ENCODE results near the gene PLCH2. TPM values are rescaled to one million over a fixed set of nuclear protein-coding genes. Genes with fewer than 3 reads are reported as not detected.

PLCH2 gene
- total and polyA plus RNA-seq, 4 donors: 2.1 to 7.9 (median 3.4) TPM

DNA sequence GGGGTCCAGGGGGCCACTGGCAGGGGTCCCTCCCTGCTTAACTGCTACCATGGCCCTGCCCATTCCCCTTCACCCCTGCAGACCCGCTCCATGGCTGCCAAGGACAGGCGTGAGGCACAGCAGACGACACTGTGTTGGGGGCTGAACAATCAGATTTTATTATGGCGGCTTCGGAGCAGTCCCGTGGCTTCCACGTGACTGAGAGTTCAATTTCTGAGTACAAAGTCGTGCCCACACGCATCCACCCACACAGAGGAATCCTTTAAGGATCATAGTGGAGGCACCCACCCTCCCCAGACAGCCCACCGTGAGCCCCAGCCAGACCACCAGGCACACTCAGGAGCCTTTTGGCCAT, 52.5 kb downstream of the PLCH2 start:
- Histone ChIP-seq H3K27me3 (ENCODE audit: control insufficient read depth in 3 of 3, insufficient read depth in 3 of 3, low read length in 2 of 3) (peaks cover 0 to 45% (median 24%) of the 10 kb centered on the region in 3 donors), H3K27ac (ENCODE audit: low read depth in 1 of 2, low read length in 1 of 2) (no peak overlapping the region), H3K4me1 (ENCODE audit: control insufficient read depth in 5 of 5, insufficient read depth in 5 of 5, low read length in 5 of 5) (peaks cover 10 to 35% (median 21%) of the 10 kb centered on the region in 5 donors), H3K9ac (ENCODE audit: insufficient read depth in 1 of 2, low read length in 2 of 2) (no peak overlapping the region), H3K4me3 (no peak overlapping the region), H3K36me3 (ENCODE audit: control insufficient read depth in 4 of 4, insufficient read depth in 4 of 4, low read length in 4 of 4) (peaks cover 0 to 3% (median 0%) of the 10 kb centered on the region in 4 donors), H3K9me3 (ENCODE audit: control insufficient read depth in 4 of 4, insufficient read depth in 3 of 4, low read length in 3 of 4) (no peaks in the 10 kb centered on the region)
- TF ChIP-seq, protein P1, sequence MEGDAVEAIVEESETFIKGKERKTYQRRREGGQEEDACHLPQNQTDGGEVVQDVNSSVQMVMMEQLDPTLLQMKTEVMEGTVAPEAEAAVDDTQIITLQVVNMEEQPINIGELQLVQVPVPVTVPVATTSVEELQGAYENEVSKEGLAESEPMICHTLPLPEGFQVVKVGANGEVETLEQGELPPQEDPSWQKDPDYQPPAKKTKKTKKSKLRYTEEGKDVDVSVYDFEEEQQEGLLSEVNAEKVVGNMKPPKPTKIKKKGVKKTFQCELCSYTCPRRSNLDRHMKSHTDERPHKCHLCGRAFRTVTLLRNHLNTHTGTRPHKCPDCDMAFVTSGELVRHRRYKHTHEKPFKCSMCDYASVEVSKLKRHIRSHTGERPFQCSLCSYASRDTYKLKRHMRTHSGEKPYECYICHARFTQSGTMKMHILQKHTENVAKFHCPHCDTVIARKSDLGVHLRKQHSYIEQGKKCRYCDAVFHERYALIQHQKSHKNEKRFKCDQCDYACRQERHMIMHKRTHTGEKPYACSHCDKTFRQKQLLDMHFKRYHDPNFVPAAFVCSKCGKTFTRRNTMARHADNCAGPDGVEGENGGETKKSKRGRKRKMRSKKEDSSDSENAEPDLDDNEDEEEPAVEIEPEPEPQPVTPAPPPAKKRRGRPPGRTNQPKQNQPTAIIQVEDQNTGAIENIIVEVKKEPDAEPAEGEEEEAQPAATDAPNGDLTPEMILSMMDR (IDR thresholded peaks at IDR 0.05; ENCODE audit: control extremely low read depth, extremely low read depth): no peak
- DNase-seq: no peak
- WGBS, 2 donors: 69 to 71% methylated on average over 10 of the region's 10 CpGs
- ATAC-seq (ENCODE audit: insufficient read depth, low FRiP score): no peak

DNA sequence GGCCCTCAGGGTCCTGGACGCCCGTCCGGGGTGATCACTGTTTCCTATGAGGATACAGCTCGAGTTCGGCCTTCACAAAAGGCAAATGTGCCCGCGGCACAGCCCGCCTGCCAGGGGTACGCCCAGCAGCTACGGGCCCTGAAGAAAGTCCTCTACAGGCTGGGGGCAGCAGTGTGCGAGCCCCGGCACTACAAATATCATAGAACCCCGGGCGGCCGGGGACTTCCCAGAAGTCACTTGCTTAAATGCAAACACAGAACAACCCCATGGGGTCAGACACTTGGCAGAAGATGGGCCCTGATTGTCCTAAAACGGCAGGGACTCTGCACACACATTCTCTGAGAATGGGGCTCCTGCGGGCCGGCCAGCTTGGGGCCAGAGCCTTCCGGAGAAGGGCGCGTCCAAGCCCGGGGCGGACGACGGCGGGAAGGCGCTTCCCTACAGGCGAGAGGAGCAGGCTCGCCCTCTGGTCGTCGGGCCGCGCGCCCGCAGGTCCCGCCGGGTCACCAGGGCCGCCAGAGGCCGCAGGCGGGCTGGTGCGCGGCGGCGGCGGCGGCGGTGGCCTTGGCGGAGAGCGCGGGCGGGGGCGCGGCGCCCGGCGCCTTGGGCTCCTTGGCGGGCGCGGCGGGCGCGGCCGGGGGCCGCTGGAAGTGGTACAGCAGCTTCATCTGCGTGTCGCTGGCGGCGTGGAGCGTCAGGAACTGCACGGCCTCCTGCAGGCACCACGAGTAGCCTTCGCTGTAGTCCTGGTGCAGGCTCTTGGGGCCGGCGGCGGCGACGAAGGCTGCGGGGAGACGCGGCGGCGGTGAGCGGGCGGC, 53.1 kb downstream of the PLCH2 start:
- Histone ChIP-seq H3K4me1 (ENCODE audit: control insufficient read depth in 5 of 5, insufficient read depth in 5 of 5, low read length in 5 of 5) (peaks cover 7 to 30% (median 15%) of the 10 kb centered on the region in 5 donors), H3K27me3 (ENCODE audit: control insufficient read depth in 3 of 3, insufficient read depth in 3 of 3, low read length in 2 of 3) (peaks cover 0 to 45% (median 29%) of the 10 kb centered on the region in 3 donors), H3K36me3 (ENCODE audit: control insufficient read depth in 4 of 4, insufficient read depth in 4 of 4, low read length in 4 of 4) (peaks cover 0 to 3% (median 0%) of the 10 kb centered on the region in 4 donors), H3K4me3 (no peak overlapping the region), H3K9ac (ENCODE audit: insufficient read depth in 1 of 2, low read length in 2 of 2) (no peak overlapping the region), H3K27ac (ENCODE audit: low read depth in 1 of 2, low read length in 1 of 2) (peak overlapping the region in 1 of 2 donors; percentile 26), H3K9me3 (ENCODE audit: control insufficient read depth in 4 of 4, insufficient read depth in 3 of 4, low read length in 3 of 4) (no peaks in the 10 kb centered on the region)
- TF ChIP-seq, protein P1 (IDR thresholded peaks at IDR 0.05; ENCODE audit: control extremely low read depth, extremely low read depth): no peak
- WGBS, 2 donors: 5% methylated on average over 52 to 84 of the region's 84 CpGs
- DNase-seq: no peak
- no peak for ATAC-seq (ENCODE audit: insufficient read depth, low FRiP score)

DNA sequence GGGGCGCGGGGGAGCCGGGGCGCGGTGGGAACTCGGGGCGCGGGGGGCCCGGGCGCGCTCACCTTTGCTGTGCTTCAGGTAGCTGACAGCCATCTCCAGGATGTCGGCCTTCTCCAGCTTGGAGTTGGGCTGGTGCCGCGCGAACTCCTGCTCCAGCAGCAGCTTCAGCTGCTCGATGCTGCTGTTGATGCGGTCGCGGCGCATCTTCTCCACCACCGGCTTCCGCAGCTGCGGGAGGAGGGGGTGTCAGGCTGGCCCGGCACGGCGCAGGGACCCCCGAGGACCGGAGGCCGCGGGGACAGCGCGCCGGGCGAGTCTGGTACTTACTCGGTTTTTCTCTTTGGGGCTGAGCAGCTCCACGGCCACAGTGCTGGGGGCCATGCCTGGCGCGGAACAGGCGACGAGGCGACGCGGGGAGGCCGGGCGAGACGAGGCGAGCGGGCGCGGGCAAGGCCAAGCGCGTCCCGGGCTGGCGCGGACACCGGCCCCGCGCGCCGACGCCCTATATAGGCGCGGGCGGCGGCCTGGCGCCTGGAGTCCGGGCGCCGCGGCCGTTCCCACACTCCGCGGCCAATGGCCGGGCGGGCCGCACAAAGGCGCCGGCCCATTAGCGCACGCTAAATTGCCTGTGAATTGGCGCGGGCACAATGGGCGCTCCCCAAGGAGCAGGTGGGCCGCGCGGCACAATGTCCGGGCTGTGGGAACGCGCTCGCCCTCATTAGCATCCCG, 53.9 kb downstream of the PLCH2 start, which contains the start of gene HES5:
Gene HES5 (minus strand): TSS at position 480 of the 729 bp plus-strand sequence. CDS start 99 bp downstream, at position 381.
- peaks cover 0 to 50% (median 32%) of the 10 kb centered on the region in 3 donors for H3K27me3 ChIP-seq (ENCODE audit: control insufficient read depth in 3 of 3, insufficient read depth in 3 of 3, low read length in 2 of 3)
- peak within 1 kb of the TSS in 1 of 2 donors; percentile 26 for H3K27ac ChIP-seq (ENCODE audit: low read depth in 1 of 2, low read length in 1 of 2)
- peaks cover 0 to 3% (median 0%) of the 10 kb centered on the region in 4 donors for H3K36me3 ChIP-seq (ENCODE audit: control insufficient read depth in 4 of 4, insufficient read depth in 4 of 4, low read length in 4 of 4)
- DNase-seq (no peak), ATAC-seq (ENCODE audit: insufficient read depth, low FRiP score) (no peak)
- H3K4me3 ChIP-seq: peak within 1 kb of the TSS; percentile 6
- H3K4me1 ChIP-seq (ENCODE audit: control insufficient read depth in 5 of 5, insufficient read depth in 5 of 5, low read length in 5 of 5): peaks cover 5 to 27% (median 15%) of the 10 kb centered on the region in 5 donors
- TF ChIP-seq, protein P1 (IDR thresholded peaks at IDR 0.05; ENCODE audit: control extremely low read depth, extremely low read depth): no peak
- H3K9ac ChIP-seq (ENCODE audit: insufficient read depth in 1 of 2, low read length in 2 of 2): no peak within 1 kb of the TSS
- H3K9me3 ChIP-seq (ENCODE audit: control insufficient read depth in 4 of 4, insufficient read depth in 3 of 4, low read length in 3 of 4): no peaks in the 10 kb centered on the region
- 1% methylated on average over 63 to 91 of the region's 91 CpGs for WGBS, 2 donors
